OCI-LY1 (cell line): ENCODE data around the gene SCART1.

Source experiments
- H2AFZ ChIP-seq: fragments of 200-600 bp; sonication (generic), shearing (Covaris generic); 2 replicates; pipeline ENCODE4 v1.6.0; 2014; ENCODE audit warnings: antibody characterized with exemption, mild to moderate bottlenecking, low read length
- H3F3A ChIP-seq: fragments of 200-600 bp; sonication (generic), shearing (Covaris generic); 2 replicates; pipeline ENCODE4 v1.6.0; 2014; ENCODE audit warnings: mild to moderate bottlenecking, antibody characterized with exemption, low read length, moderate library complexity; ENCODE audit not compliant: insufficient read depth
- H3K27ac ChIP-seq: fragments of 200-600 bp; sonication (generic); 2 replicates; pipeline ENCODE4 v1.5.1; 2014; ENCODE audit warnings: low read length, mixed run types, mild to moderate bottlenecking, low read depth; ENCODE audit not compliant: poor library complexity, severe bottlenecking
- H3K27me3 ChIP-seq: fragments of 200-600 bp; sonication (generic); 2 replicates; pipeline ENCODE4 v1.6.0; 2014; ENCODE audit warnings: antibody characterized with exemption, mild to moderate bottlenecking, low read length, moderate library complexity; ENCODE audit not compliant: insufficient read depth
- H3K36me3 ChIP-seq: fragments of 200-600 bp; sonication (generic); 2 replicates; pipeline ENCODE4 v1.6.1; 2014; ENCODE audit warnings: mild to moderate bottlenecking, antibody characterized with exemption, low read length, moderate library complexity, mixed read lengths; ENCODE audit not compliant: insufficient read depth
- H3K4me1 ChIP-seq: fragments of 200-600 bp; sonication (generic); 2 replicates; pipeline ENCODE4 v1.5.1; 2014; ENCODE audit warnings: mild to moderate bottlenecking, low read length, moderate library complexity; ENCODE audit not compliant: insufficient read depth, severe bottlenecking
- H3K4me2 ChIP-seq: fragments of 200-600 bp; sonication (generic), shearing (Covaris generic); 2 replicates; pipeline ENCODE4 v1.6.1; 2014; ENCODE audit warnings: low read length
- H3K4me3 ChIP-seq: fragments of 200-600 bp; sonication (generic); 2 replicates; pipeline ENCODE4 v1.5.1; 2014; ENCODE audit warnings: low read length, low read depth, mild to moderate bottlenecking, mixed read lengths; ENCODE audit not compliant: poor library complexity, severe bottlenecking
- H3K79me2 ChIP-seq: fragments of 200-600 bp; shearing (Covaris generic); 2 replicates; pipeline ENCODE4 v1.6.1; 2016; ENCODE audit warnings: mixed run types, low read length, mixed read lengths; ENCODE audit not compliant: insufficient read depth
- H3K9ac ChIP-seq: fragments of 200-600 bp; sonication (generic), shearing (Covaris generic); 2 replicates; pipeline ENCODE4 v1.6.1; 2014; ENCODE audit warnings: mild to moderate bottlenecking, low read length, mixed read lengths
- H3K9me2 ChIP-seq: fragments of 200-600 bp; sonication (generic), shearing (Covaris generic); 2 replicates; pipeline ENCODE4 v1.6.1; 2014; ENCODE audit warnings: low read depth, mild to moderate bottlenecking, low read length, mixed read lengths
- H3K9me3 ChIP-seq: fragments of 200-600 bp; shearing (Covaris generic); 2 replicates; pipeline ENCODE4 v1.6.1; 2014; ENCODE audit warnings: low read length, mixed read lengths
- H4K20me1 ChIP-seq: fragments of 200-600 bp; sonication (generic), shearing (Covaris generic); 2 replicates; pipeline ENCODE4 v1.6.0; 2016; ENCODE audit warnings: mild to moderate bottlenecking, low read length; ENCODE audit not compliant: insufficient read depth
- CTCF ChIP-seq: fragments of 200-600 bp; sonication (generic), shearing (Covaris generic); IDR thresholded peaks from 2 replicates; pipeline ENCODE4 v1.5.1; 2017; ENCODE audit warnings: mild to moderate bottlenecking, antibody characterized with exemption, low read length, moderate library complexity, mixed read lengths
- EZH2 ChIP-seq: fragments of 200-600 bp; sonication (generic), shearing (Covaris generic); IDR thresholded peaks from 2 replicates; pipeline ENCODE4 v1.8.0; 2017; ENCODE audit warnings: borderline replicate concordance, mixed run types, mild to moderate bottlenecking, antibody characterized with exemption, low read length, moderate library complexity, mixed read lengths

SCART1 gene

GRCh38 chr10:133418289-133418993, 35.3 kb upstream of the SCART1 start:
- no peak overlapping the region for H3K4me3 ChIP-seq
- no peak overlapping the region for H3K9ac ChIP-seq
- peaks cover 4% of the 10 kb centered on the region; the same call in 1 of the 2 replicates for H3K9me3 ChIP-seq
- no peak for TF ChIP-seq EZH2
- TF ChIP-seq CTCF, result no peak
- no peaks in the 10 kb centered on the region for H3K9me2 ChIP-seq
- H3K79me2 ChIP-seq, result no peaks in the 10 kb centered on the region
- no peaks in the 10 kb centered on the region for H3F3A ChIP-seq
- no peaks in the 10 kb centered on the region for H4K20me1 ChIP-seq
- H3K36me3 ChIP-seq, result peaks cover 55% of the 10 kb centered on the region
- H3K27me3 ChIP-seq, result no peaks in the 10 kb centered on the region
- no peak overlapping the region for H2AFZ ChIP-seq
- no peaks in the 10 kb centered on the region for H3K4me1 ChIP-seq
- no peak overlapping the region for H3K27ac ChIP-seq
- no peak overlapping the region for H3K4me2 ChIP-seq

- H3K4me2 ChIP-seq, result no peak overlapping the region
- H3K4me3 ChIP-seq, result no peak overlapping the region
- no peaks in the 10 kb centered on the region for H3F3A ChIP-seq
- no peaks in the 10 kb centered on the region for H3K79me2 ChIP-seq
- H2AFZ ChIP-seq, result no peak overlapping the region
- no peak for TF ChIP-seq EZH2
- TF ChIP-seq CTCF, result no peak
- H4K20me1 ChIP-seq, result no peaks in the 10 kb centered on the region
- no peaks in the 10 kb centered on the region for H3K27me3 ChIP-seq
- H3K4me1 ChIP-seq, result no peaks in the 10 kb centered on the region
- no peaks in the 10 kb centered on the region for H3K9me2 ChIP-seq
- H3K36me3 ChIP-seq, result peaks cover 51% of the 10 kb centered on the region
- H3K27ac ChIP-seq, result no peak overlapping the region
- H3K9ac ChIP-seq, result no peak overlapping the region
- peaks cover 4% of the 10 kb centered on the region; the same call in 1 of the 2 replicates for H3K9me3 ChIP-seq
These were observed 34.4 kb upstream of the SCART1 start for GRCh38 chr10:133419211-133419950.

- Histone ChIP-seq H3K4me2 (no peak overlapping the region), H3K4me3 (no peak overlapping the region), H3K27me3 (no peaks in the 10 kb centered on the region), H3K4me1 (no peaks in the 10 kb centered on the region), H2AFZ (no peak overlapping the region), H4K20me1 (no peaks in the 10 kb centered on the region), H3K36me3 (peaks cover 49% of the 10 kb centered on the region), H3K9ac (no peak overlapping the region), H3K79me2 (no peaks in the 10 kb centered on the region), H3F3A (no peaks in the 10 kb centered on the region), H3K9me2 (no peaks in the 10 kb centered on the region), H3K9me3 (peaks cover 4% of the 10 kb centered on the region; the same call in 1 of the 2 replicates), H3K27ac (no peak overlapping the region)
- TF ChIP-seq EZH2 (no peak), CTCF (no peak)
These were observed 33.7 kb upstream of the SCART1 start for GRCh38 chr10:133420028-133420427.
